ENCODE measurements around the gene NXNL2.

The NXNL2 gene

DNA sequence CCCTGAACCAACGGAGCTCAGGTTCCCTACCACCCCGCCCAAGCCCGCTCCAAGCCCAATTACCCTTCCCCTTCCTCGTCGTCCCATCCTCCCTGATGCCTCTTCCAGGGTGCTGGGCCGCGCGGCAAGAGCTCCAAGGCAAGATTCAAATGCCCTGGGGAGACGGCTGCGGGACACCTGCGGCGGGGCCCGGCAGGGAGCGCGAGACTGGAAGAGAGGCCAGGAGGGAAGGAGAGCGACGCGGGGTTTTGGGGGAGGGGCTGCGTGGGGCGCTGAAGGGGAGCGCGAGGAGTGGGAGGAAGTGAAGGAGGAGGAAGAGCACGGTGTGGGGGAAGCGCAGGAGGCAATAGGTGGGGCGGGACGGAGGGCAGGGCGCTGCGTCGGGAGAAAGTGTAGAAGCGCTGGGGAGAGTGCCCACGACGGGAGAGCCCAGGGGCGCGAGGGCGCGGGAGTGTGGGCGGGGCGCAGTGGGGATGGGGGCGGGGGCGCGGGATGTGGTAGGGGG, 975 bp upstream of the NXNL2 start:
- H3K36me3 ChIP-seq (ENCODE audit: control insufficient read depth in 1 of 2, insufficient read depth in 2 of 2, low read length in 2 of 2): no peaks in the 10 kb centered on the region
- H3K4me3 ChIP-seq (ENCODE audit: low read depth in 1 of 2, low read length in 2 of 2): peak overlapping the region; percentile 3 to 58
- no peaks in the 10 kb centered on the region for H3K27me3 ChIP-seq (ENCODE audit: low read depth, low read length)
- H3K9me3 ChIP-seq (ENCODE audit: control insufficient read depth in 1 of 2, low read length in 2 of 2): no peaks in the 10 kb centered on the region
- H3K4me1 ChIP-seq (ENCODE audit: control insufficient read depth in 1 of 2, insufficient read depth in 2 of 2, low read length in 2 of 2): peaks cover 0 to 18% of the 10 kb centered on the region in 2 donors
- no peak overlapping the region for H3K27ac ChIP-seq (ENCODE audit: low read length)

DNA sequence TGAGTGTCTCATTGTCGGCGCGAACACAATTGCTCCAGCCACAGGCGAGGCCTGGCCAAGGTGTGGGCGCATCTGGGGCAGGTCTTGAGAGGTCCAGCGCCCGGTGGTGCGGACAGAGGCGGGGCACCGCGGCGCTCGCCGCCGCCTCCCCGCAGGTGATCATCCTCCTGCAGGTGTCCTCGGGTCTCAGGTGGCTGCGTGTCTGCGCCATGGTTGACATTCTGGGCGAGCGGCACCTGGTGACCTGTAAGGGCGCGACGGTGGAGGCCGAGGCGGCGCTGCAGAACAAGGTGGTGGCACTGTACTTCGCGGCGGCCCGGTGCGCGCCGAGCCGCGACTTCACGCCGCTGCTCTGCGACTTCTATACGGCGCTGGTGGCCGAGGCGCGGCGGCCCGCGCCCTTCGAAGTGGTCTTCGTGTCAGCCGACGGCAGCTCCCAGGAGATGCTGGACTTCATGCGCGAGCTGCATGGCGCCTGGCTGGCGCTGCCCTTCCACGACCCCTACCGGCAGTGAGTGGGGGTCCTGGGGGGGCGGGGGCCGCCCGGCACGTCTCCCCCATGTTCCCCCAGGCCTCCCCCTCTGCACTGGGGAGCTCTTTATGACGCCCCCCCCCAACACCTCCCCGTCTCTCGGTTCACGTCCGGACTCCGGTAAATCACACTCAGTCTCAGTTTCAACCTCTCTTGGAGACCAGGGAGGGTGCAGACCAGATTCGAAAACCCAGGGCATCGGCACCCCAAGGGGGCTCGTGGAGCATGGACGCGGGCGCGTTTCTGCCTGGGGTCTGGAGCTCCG, 446 bp downstream of the NXNL2 start:
- Histone ChIP-seq H3K36me3 (ENCODE audit: control insufficient read depth in 1 of 2, insufficient read depth in 2 of 2, low read length in 2 of 2) (no peaks in the 10 kb centered on the region), H3K27ac (ENCODE audit: low read length) (no peak overlapping the region), H3K4me3 (ENCODE audit: low read depth in 1 of 2, low read length in 2 of 2) (peak overlapping the region; percentile 7 to 72), H3K27me3 (ENCODE audit: low read depth, low read length) (no peaks in the 10 kb centered on the region), H3K9me3 (ENCODE audit: control insufficient read depth in 1 of 2, low read length in 2 of 2) (no peaks in the 10 kb centered on the region), H3K4me1 (ENCODE audit: control insufficient read depth in 1 of 2, insufficient read depth in 2 of 2, low read length in 2 of 2) (peaks cover 0 to 18% of the 10 kb centered on the region in 2 donors)

DNA sequence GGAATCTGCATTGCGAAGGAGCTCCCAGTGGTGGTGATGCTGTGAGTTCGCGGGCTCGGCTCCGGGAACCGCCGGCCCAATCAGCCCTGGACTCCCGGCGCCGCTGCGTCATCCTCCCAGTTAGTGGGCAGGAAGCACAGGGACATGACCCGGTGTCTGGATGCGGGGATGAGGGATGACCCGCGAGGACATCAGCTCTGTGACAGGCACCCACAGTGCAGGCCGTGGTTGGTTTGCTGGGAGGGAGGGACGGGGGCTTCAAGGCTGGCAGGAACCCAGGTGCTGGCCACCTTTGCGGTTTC, 996 bp downstream of the NXNL2 start:
- H3K27ac ChIP-seq (ENCODE audit: low read length): no peak overlapping the region
- peak overlapping the region; percentile 7 to 72 for H3K4me3 ChIP-seq (ENCODE audit: low read depth in 1 of 2, low read length in 2 of 2)
- H3K36me3 ChIP-seq (ENCODE audit: control insufficient read depth in 1 of 2, insufficient read depth in 2 of 2, low read length in 2 of 2): no peaks in the 10 kb centered on the region
- H3K9me3 ChIP-seq (ENCODE audit: control insufficient read depth in 1 of 2, low read length in 2 of 2): no peaks in the 10 kb centered on the region
- H3K4me1 ChIP-seq (ENCODE audit: control insufficient read depth in 1 of 2, insufficient read depth in 2 of 2, low read length in 2 of 2): peaks cover 0 to 18% of the 10 kb centered on the region in 2 donors
- no peaks in the 10 kb centered on the region for H3K27me3 ChIP-seq (ENCODE audit: low read depth, low read length)

GRCh38 chr9:88536951-88537760, 2.2 kb downstream of the NXNL2 start:
- no peaks in the 10 kb centered on the region for H3K9me3 ChIP-seq (ENCODE audit: control insufficient read depth in 1 of 2, low read length in 2 of 2)
- no peak overlapping the region for H3K4me3 ChIP-seq (ENCODE audit: low read depth in 1 of 2, low read length in 2 of 2)
- peaks cover 0 to 18% of the 10 kb centered on the region in 2 donors for H3K4me1 ChIP-seq (ENCODE audit: control insufficient read depth in 1 of 2, insufficient read depth in 2 of 2, low read length in 2 of 2)
- H3K27me3 ChIP-seq (ENCODE audit: low read depth, low read length): no peaks in the 10 kb centered on the region
- H3K27ac ChIP-seq (ENCODE audit: low read length): no peak overlapping the region
- no peaks in the 10 kb centered on the region for H3K36me3 ChIP-seq (ENCODE audit: control insufficient read depth in 1 of 2, insufficient read depth in 2 of 2, low read length in 2 of 2)

GRCh38 chr9:88537761-88538091, 2.7 kb downstream of the NXNL2 start:
- H3K27me3 ChIP-seq (ENCODE audit: low read depth, low read length): no peaks in the 10 kb centered on the region
- H3K9me3 ChIP-seq (ENCODE audit: control insufficient read depth in 1 of 2, low read length in 2 of 2): no peaks in the 10 kb centered on the region
- H3K36me3 ChIP-seq (ENCODE audit: control insufficient read depth in 1 of 2, insufficient read depth in 2 of 2, low read length in 2 of 2): no peaks in the 10 kb centered on the region
- H3K4me3 ChIP-seq (ENCODE audit: low read depth in 1 of 2, low read length in 2 of 2): no peak overlapping the region
- H3K4me1 ChIP-seq (ENCODE audit: control insufficient read depth in 1 of 2, insufficient read depth in 2 of 2, low read length in 2 of 2): peaks cover 0 to 18% of the 10 kb centered on the region in 2 donors
- no peak overlapping the region for H3K27ac ChIP-seq (ENCODE audit: low read length)

GRCh38 chr9:88538311-88539085, 3.5 kb downstream of the NXNL2 start:
- no peaks in the 10 kb centered on the region for H3K36me3 ChIP-seq (ENCODE audit: control insufficient read depth in 1 of 2, insufficient read depth in 2 of 2, low read length in 2 of 2)
- no peaks in the 10 kb centered on the region for H3K27me3 ChIP-seq (ENCODE audit: low read depth, low read length)
- no peak overlapping the region for H3K27ac ChIP-seq (ENCODE audit: low read length)
- H3K4me1 ChIP-seq (ENCODE audit: control insufficient read depth in 1 of 2, insufficient read depth in 2 of 2, low read length in 2 of 2): peaks cover 0 to 18% of the 10 kb centered on the region in 2 donors
- no peaks in the 10 kb centered on the region for H3K9me3 ChIP-seq (ENCODE audit: control insufficient read depth in 1 of 2, low read length in 2 of 2)
- no peak overlapping the region for H3K4me3 ChIP-seq (ENCODE audit: low read depth in 1 of 2, low read length in 2 of 2)

GRCh38 chr9:88539246-88539645, 4.3 kb downstream of the NXNL2 start:
- Histone ChIP-seq H3K27me3 (ENCODE audit: low read depth, low read length) (no peaks in the 10 kb centered on the region), H3K4me1 (ENCODE audit: control insufficient read depth in 1 of 2, insufficient read depth in 2 of 2, low read length in 2 of 2) (peaks cover 0 to 18% of the 10 kb centered on the region in 2 donors), H3K27ac (ENCODE audit: low read length) (no peak overlapping the region), H3K36me3 (ENCODE audit: control insufficient read depth in 1 of 2, insufficient read depth in 2 of 2, low read length in 2 of 2) (no peaks in the 10 kb centered on the region), H3K9me3 (ENCODE audit: control insufficient read depth in 1 of 2, low read length in 2 of 2) (no peaks in the 10 kb centered on the region), H3K4me3 (ENCODE audit: low read depth in 1 of 2, low read length in 2 of 2) (no peak overlapping the region)

GRCh38 chr9:88540251-88540763, 5.3 kb downstream of the NXNL2 start:
- Histone ChIP-seq H3K27ac (ENCODE audit: low read length) (no peak overlapping the region), H3K4me3 (ENCODE audit: low read depth in 1 of 2, low read length in 2 of 2) (no peak overlapping the region), H3K27me3 (ENCODE audit: low read depth, low read length) (no peaks in the 10 kb centered on the region), H3K36me3 (ENCODE audit: control insufficient read depth in 1 of 2, insufficient read depth in 2 of 2, low read length in 2 of 2) (no peaks in the 10 kb centered on the region), H3K9me3 (ENCODE audit: control insufficient read depth in 1 of 2, low read length in 2 of 2) (no peaks in the 10 kb centered on the region), H3K4me1 (ENCODE audit: control insufficient read depth in 1 of 2, insufficient read depth in 2 of 2, low read length in 2 of 2) (peaks cover 0 to 16% of the 10 kb centered on the region in 2 donors)

DNA sequence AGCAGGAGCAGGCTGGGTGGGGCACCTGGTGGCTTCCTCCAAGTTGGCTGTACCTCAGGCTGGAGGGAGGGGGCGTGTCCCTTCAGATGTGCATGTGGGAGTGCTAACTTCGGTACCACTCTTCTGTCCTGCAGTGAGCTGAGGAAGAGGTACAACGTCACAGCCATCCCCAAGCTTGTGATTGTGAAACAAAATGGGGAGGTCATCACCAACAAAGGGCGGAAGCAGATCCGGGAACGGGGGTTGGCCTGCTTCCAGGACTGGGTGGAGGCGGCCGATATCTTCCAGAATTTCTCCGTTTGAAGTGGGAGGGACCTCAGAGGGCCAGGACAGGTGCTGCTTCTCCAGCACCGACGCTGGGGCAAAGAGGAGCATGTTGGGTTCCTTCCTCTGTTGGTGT, 9.3 kb downstream of the NXNL2 start:
- Histone ChIP-seq H3K4me1 (ENCODE audit: control insufficient read depth in 1 of 2, insufficient read depth in 2 of 2, low read length in 2 of 2) (no peaks in the 10 kb centered on the region), H3K27me3 (ENCODE audit: low read depth, low read length) (no peaks in the 10 kb centered on the region)

GRCh38 chr9:88551546-88552137, 16.7 kb downstream of the NXNL2 start:
- Histone ChIP-seq H3K27me3 (ENCODE audit: low read depth, low read length) (no peaks in the 10 kb centered on the region), H3K9me3 (ENCODE audit: control insufficient read depth in 1 of 2, low read length in 2 of 2) (no peaks in the 10 kb centered on the region), H3K36me3 (ENCODE audit: control insufficient read depth in 1 of 2, insufficient read depth in 2 of 2, low read length in 2 of 2) (no peaks in the 10 kb centered on the region), H3K4me1 (ENCODE audit: control insufficient read depth in 1 of 2, insufficient read depth in 2 of 2, low read length in 2 of 2) (no peaks in the 10 kb centered on the region), H3K4me3 (ENCODE audit: low read depth in 1 of 2, low read length in 2 of 2) (no peak overlapping the region), H3K27ac (ENCODE audit: low read length) (no peak overlapping the region)

More for the DNA sequence above, 9.3 kb downstream of the NXNL2 start:
- Histone ChIP-seq H3K27ac (ENCODE audit: low read length) (no peak overlapping the region), H3K9me3 (ENCODE audit: control insufficient read depth in 1 of 2, low read length in 2 of 2) (no peaks in the 10 kb centered on the region), H3K36me3 (ENCODE audit: control insufficient read depth in 1 of 2, insufficient read depth in 2 of 2, low read length in 2 of 2) (no peaks in the 10 kb centered on the region), H3K4me3 (ENCODE audit: low read depth in 1 of 2, low read length in 2 of 2) (no peak overlapping the region)

DNA sequence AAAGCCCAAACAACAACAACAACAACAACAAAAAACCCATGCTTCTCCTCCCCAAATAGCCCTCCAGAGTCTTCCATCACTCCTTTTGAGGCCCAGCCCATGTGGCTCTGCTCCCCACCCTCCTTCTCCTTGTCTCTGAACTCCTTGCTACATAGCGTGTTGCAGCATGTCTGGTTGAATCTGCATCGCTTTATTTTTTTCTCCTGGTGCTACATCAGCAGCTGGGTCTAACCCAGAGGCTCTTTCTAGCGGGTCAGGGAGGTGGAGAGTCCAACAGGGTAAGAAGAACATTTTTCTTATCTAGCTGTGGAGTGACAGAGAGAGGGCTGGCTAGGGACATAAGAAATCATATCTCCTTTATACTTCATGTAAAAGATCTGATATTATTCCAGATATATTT, 18.4 kb downstream of the NXNL2 start:
- no peaks in the 10 kb centered on the region for H3K36me3 ChIP-seq (ENCODE audit: control insufficient read depth in 1 of 2, insufficient read depth in 2 of 2, low read length in 2 of 2)
- H3K27ac ChIP-seq (ENCODE audit: low read length): no peak overlapping the region
- H3K4me3 ChIP-seq (ENCODE audit: low read depth in 1 of 2, low read length in 2 of 2): no peak overlapping the region
- no peaks in the 10 kb centered on the region for H3K4me1 ChIP-seq (ENCODE audit: control insufficient read depth in 1 of 2, insufficient read depth in 2 of 2, low read length in 2 of 2)
- no peaks in the 10 kb centered on the region for H3K27me3 ChIP-seq (ENCODE audit: low read depth, low read length)
- H3K9me3 ChIP-seq (ENCODE audit: control insufficient read depth in 1 of 2, low read length in 2 of 2): no peaks in the 10 kb centered on the region
